PC-9 (cell line): Measurements from ENCODE around the gene SMARCA5.

ENCODE experiments used
- EZH2 ChIP-seq: fragments of 200-600 bp; sonication (generic); IDR thresholded peaks from 2 replicates; pipeline ENCODE4 v1.8.0; 2017; ENCODE audit warnings: antibody characterized with exemption, low read depth
- TF ChIP-seq, protein P1 (sequence below): fragments of 200-600 bp; sonication (generic); conservative IDR thresholded peaks from 2 replicates; pipeline ENCODE4 v1.6.1; 2017; ENCODE audit warnings: mixed run types, antibody characterized with exemption, mild to moderate bottlenecking, moderate library complexity

DNA sequence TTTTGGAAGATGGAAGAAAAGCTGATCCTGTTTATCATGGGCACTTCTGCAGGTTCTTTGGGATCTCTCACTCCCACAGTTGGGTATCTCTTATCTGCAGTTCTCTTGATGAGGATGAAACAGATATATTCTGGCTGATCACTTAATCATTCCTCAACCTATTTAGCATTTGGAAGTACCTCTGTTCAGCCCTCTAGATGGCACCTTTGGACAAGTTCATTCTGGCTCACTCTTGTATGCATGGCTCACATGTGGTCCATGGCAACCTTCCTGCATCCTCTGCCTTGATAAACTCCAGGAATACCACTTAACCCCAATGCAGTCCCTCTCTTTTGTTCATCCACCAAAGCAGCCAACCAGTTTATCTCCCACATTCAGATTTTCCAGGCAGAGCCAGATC is 74.2 kb downstream of the SMARCA5 start:
- TF ChIP-seq, protein P1, sequence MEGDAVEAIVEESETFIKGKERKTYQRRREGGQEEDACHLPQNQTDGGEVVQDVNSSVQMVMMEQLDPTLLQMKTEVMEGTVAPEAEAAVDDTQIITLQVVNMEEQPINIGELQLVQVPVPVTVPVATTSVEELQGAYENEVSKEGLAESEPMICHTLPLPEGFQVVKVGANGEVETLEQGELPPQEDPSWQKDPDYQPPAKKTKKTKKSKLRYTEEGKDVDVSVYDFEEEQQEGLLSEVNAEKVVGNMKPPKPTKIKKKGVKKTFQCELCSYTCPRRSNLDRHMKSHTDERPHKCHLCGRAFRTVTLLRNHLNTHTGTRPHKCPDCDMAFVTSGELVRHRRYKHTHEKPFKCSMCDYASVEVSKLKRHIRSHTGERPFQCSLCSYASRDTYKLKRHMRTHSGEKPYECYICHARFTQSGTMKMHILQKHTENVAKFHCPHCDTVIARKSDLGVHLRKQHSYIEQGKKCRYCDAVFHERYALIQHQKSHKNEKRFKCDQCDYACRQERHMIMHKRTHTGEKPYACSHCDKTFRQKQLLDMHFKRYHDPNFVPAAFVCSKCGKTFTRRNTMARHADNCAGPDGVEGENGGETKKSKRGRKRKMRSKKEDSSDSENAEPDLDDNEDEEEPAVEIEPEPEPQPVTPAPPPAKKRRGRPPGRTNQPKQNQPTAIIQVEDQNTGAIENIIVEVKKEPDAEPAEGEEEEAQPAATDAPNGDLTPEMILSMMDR: no peak
- TF ChIP-seq EZH2: no peak
